Esophagus squamous epithelium (tissue), 5 donors: ENCODE measurements around the gene NUDT19. TPM values are rescaled to one million over a fixed set of nuclear protein-coding genes. Genes with fewer than 3 reads are reported as not detected.
A peak's percentile ranks its signal among the peaks of the same experiment; 100 is the strongest.
"Not testable (repeated sequence)": the region's sequence is repeated elsewhere in the genome, so short reads cannot be mapped to it uniquely, and the experiment has no call there.

Experiments
- DNase-seq: peaks from one replicate; lab custom pipeline; 2025; lab: John Stamatoyannopoulos, UW
- H3K27ac ChIP-seq, 4 donors: fragments of 200-600 bp; sonication (generic); one replicate each; pipeline ENCODE4 v1.5.1; 2016 to 2019; ENCODE audit warnings: mild to moderate bottlenecking in 1 of 4
- H3K27me3 ChIP-seq, 4 donors: fragments of 200-600 bp; sonication (generic); 1 replicate in 3 of 4; 2 replicates in 1 of 4; pipeline versions ENCODE4 v1.5.1 to v1.6.0; 2017 to 2021; ENCODE audit warnings: antibody characterized with exemption in 1 of 4
- H3K36me3 ChIP-seq, 3 donors: fragments of 200-600 bp; sonication (generic); one replicate each; pipeline ENCODE4 v1.5.1; 2016 to 2019
- H3K4me1 ChIP-seq, 3 donors: fragments of 200-600 bp; sonication (generic); one replicate each; pipeline ENCODE4 v1.5.1; 2017 to 2019
- H3K4me3 ChIP-seq, 4 donors: fragments of 200-600 bp; sonication (generic); 1 replicate in 3 of 4; 2 replicates in 1 of 4; pipeline ENCODE4 v1.5.1; 2016 to 2019; ENCODE audit warnings: mild to moderate bottlenecking in 2 of 4, moderate library complexity in 1 of 4
- H3K9me3 ChIP-seq, 3 donors: fragments of 200-600 bp; sonication (generic); one replicate each; pipeline ENCODE4 v1.5.1; 2016 to 2019
- CTCF ChIP-seq, 6 experiments: fragments of 450-650 bp in 4 of 6; fragments of 200-600 bp in 2 of 6; sonication (generic) in 2 of 6; IDR thresholded peaks; one replicate each; pipeline ENCODE4 v1.5.1; 2016 to 2019; ENCODE audit warnings: antibody characterized with exemption in 6 of 6, mild to moderate bottlenecking in 4 of 6, moderate library complexity in 4 of 6
- POLR2A ChIP-seq, 4 donors: fragments of 450-650 bp; IDR thresholded peaks; one replicate each; pipeline ENCODE4 v1.6.1; 2017; ENCODE audit warnings: antibody characterized with exemption in 4 of 4, mild to moderate bottlenecking in 4 of 4, moderate library complexity in 3 of 4
- WGBS, 2 donors: methylation state at CpG; one replicate each; pipeline ENCODE4 v1.1.5; 2018; 5-methylcytosine and 5-hydroxymethylcytosine counted together
- intact Hi-C: fragments of 100-400 bp; cut with DNase I; formaldehyde crosslinking; loops from one replicate; pipeline ENCODE4 v1.15.0; 2022
- total RNA-seq, 4 donors: library from RNA; depleted of rRNA; stranded (reverse); fragments of >200 nt; gene quantifications; one replicate each; pipeline ENCODE4 v1.1.0, GENCODE V29; 2016
- donor health status: DM: yes; HTN: yes; CAD: no.

NUDT19 gene
- total RNA-seq, 4 donors from 2014 or later, result 13.3 to 20.8 (median 14.1) TPM

GRCh38 chr19:32688311-32688710 is 3.3 kb upstream of the NUDT19 start:
- 82 to 100% methylated on average over 1 of the region's 1 CpG for WGBS, 2 donors

GRCh38 chr19:32691952-32692726 is 518 bp downstream of the NUDT19 start:
- Histone ChIP-seq H3K27me3 (no peaks in the 10 kb centered on the region), H3K4me3 (peak overlapping the region; percentile 56 to 96 (median 80)), H3K36me3 (peaks cover 0 to 17% (median 0%) of the 10 kb centered on the region in 3 donors), H3K27ac (peak overlapping the region; percentile 82 to 97 (median 90)), H3K4me1 (peaks cover 32 to 68% (median 43%) of the 10 kb centered on the region in 3 donors), H3K9me3 (no peaks in the 10 kb centered on the region)
- WGBS, 2 donors, result 0% methylated on average over 4 of the region's 93 CpGs; no CpG with 5 or more reads in 1 of the 2 donors
- TF ChIP-seq POLR2A (IDR thresholded peaks at IDR 0.05) (no peak), CTCF (IDR thresholded peaks at IDR 0.05) (no peak)
- intact Hi-C loops, result no loop called here
- peak; percentile 27 for DNase-seq

More at GRCh38 chr19:32688311-32688710, 3.3 kb upstream of the NUDT19 start:
- intact Hi-C loops, result no loop called here
- no peaks in the 10 kb centered on the region for H3K36me3 ChIP-seq
- no peak overlapping the region for H3K4me3 ChIP-seq
- H3K4me1 ChIP-seq, result peaks cover 19 to 31% (median 19%) of the 10 kb centered on the region in 3 donors
- no peak for TF ChIP-seq POLR2A (IDR thresholded peaks at IDR 0.05)
- no peak for TF ChIP-seq CTCF (IDR thresholded peaks at IDR 0.05)
- H3K27ac ChIP-seq, result no peak overlapping the region
- no peak for DNase-seq
- no peaks in the 10 kb centered on the region for H3K27me3 ChIP-seq
- H3K9me3 ChIP-seq, result no peaks in the 10 kb centered on the region

GRCh38 chr19:32692727-32693061 is 1.1 kb downstream of the NUDT19 start:
- intact Hi-C loops, result no loop called here
- H3K27ac ChIP-seq, result peak overlapping the region; percentile 82 to 97 (median 90)
- H3K4me1 ChIP-seq, result peaks cover 32 to 68% (median 43%) of the 10 kb centered on the region in 3 donors

GRCh38 chr19:32693151-32694108 is 1.8 kb downstream of the NUDT19 start:
- H3K27me3 ChIP-seq, H3K9me3 ChIP-seq, DNase-seq, intact Hi-C loops: not testable (repeated sequence)
- TF ChIP-seq POLR2A (IDR thresholded peaks at IDR 0.05), result peak in 1 of 4 donors; percentile 15
- peaks cover 32 to 68% (median 43%) of the 10 kb centered on the region in 3 donors for H3K4me1 ChIP-seq
- H3K4me3 ChIP-seq, result peak overlapping the region; percentile 56 to 96 (median 80)
- WGBS, 2 donors, result 74 to 75% methylated on average over 9 to 13 of the region's 20 CpGs
- peaks cover 0 to 30% (median 0%) of the 10 kb centered on the region in 3 donors for H3K36me3 ChIP-seq
- peak overlapping the region; percentile 44 to 97 (median 84) for H3K27ac ChIP-seq

More at GRCh38 chr19:32692727-32693061, 1.1 kb downstream of the NUDT19 start:
- TF ChIP-seq CTCF (IDR thresholded peaks at IDR 0.05), result no peak
- TF ChIP-seq POLR2A (IDR thresholded peaks at IDR 0.05), result no peak
- Histone ChIP-seq H3K27me3 (no peaks in the 10 kb centered on the region), H3K36me3 (peaks cover 0 to 22% (median 0%) of the 10 kb centered on the region in 3 donors), H3K9me3 (no peaks in the 10 kb centered on the region), H3K4me3 (peak overlapping the region; percentile 56 to 96 (median 80))
- DNase-seq, result no peak
- WGBS, 2 donors, result 6 to 21% methylated on average over 5 to 6 of the region's 7 CpGs

GRCh38 chr19:32694316-32694715 is 2.7 kb downstream of the NUDT19 start:
- Histone ChIP-seq H3K27ac (peak overlapping the region; percentile 44 to 97 (median 48)), H3K36me3 (peaks cover 0 to 39% (median 0%) of the 10 kb centered on the region in 3 donors), H3K4me3 (peak overlapping the region; percentile 3 to 96 (median 80)), H3K4me1 (peaks cover 32 to 68% (median 43%) of the 10 kb centered on the region in 3 donors)
- H3K9me3 ChIP-seq, intact Hi-C loops, H3K27me3 ChIP-seq, DNase-seq: not testable (repeated sequence)
- 33 to 42% methylated on average over 2 of the region's 2 CpGs for WGBS, 2 donors

- peak overlapping the region in 2 of 4 donors; percentile 46 to 97 for H3K27ac ChIP-seq
- peak overlapping the region in 3 of 4 donors; percentile 3 to 96 (median 91) for H3K4me3 ChIP-seq
- H3K9me3 ChIP-seq, H3K27me3 ChIP-seq, intact Hi-C loops, DNase-seq: not testable (repeated sequence)
- H3K4me1 ChIP-seq, result peaks cover 32 to 65% (median 42%) of the 10 kb centered on the region in 3 donors
- peaks cover 0 to 44% (median 4%) of the 10 kb centered on the region in 3 donors for H3K36me3 ChIP-seq
- WGBS, 2 donors, result 22 to 31% methylated on average over 2 of the region's 2 CpGs
Measured at GRCh38 chr19:32694851-32695250, 3.2 kb downstream of the NUDT19 start.

GRCh38 chr19:32695506-32695905 is 3.9 kb downstream of the NUDT19 start:
- Histone ChIP-seq H3K4me1 (peaks cover 32 to 60% (median 39%) of the 10 kb centered on the region in 3 donors), H3K36me3 (peaks cover 0 to 51% (median 7%) of the 10 kb centered on the region in 3 donors)
- intact Hi-C loops, H3K9me3 ChIP-seq, H3K27me3 ChIP-seq, DNase-seq, H3K27ac ChIP-seq, H3K4me3 ChIP-seq: not testable (repeated sequence)
- WGBS, 2 donors, result 46 to 56% methylated on average over 6 of the region's 6 CpGs

- WGBS, 2 donors, result 58 to 89% methylated on average over 3 of the region's 3 CpGs
- H3K27me3 ChIP-seq, H3K9me3 ChIP-seq, H3K4me3 ChIP-seq, DNase-seq, intact Hi-C loops, H3K27ac ChIP-seq: not testable (repeated sequence)
- peaks cover 0 to 53% (median 7%) of the 10 kb centered on the region in 3 donors for H3K36me3 ChIP-seq
- peaks cover 23 to 61% (median 32%) of the 10 kb centered on the region in 3 donors for H3K4me1 ChIP-seq
Measured at GRCh38 chr19:32696771-32697170, 5.2 kb downstream of the NUDT19 start.
